ENCODE data around the gene PRSS2. TPM values are rescaled to one million over a fixed set of nuclear protein-coding genes. Genes with fewer than 3 reads are reported as not detected.
A peak's percentile ranks its signal among the peaks of the same experiment; 100 is the strongest.

Gene PRSS2
- total RNA-seq, 4 donors from 2014 or later = 29.7 to 243 (median 208) TPM

DNA sequence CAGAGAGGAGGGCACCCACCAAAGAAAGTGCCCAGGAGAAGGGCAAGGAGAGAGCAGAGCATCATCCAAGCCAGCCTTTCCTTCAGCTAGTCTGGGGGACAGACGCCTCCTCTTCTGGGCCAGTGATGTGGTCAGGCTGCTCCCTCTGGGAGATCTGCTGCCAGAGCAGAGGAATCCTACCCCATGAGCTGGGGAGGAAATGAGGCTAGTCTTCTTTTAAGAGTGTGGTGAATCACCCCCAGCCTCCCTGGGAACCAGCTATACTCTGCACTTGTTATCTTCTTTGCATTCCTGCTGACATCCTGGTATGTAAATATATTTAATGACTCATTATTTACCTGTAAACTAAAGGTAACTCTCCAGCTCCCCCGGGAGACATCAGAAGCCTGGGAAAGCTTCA, 42.5 kb downstream of the PRSS2 start:
- no peaks in the 10 kb centered on the region for H3K36me3 ChIP-seq
- no peak overlapping the region for H3K4me3 ChIP-seq
- peaks cover 0 to 20% (median 2%) of the 10 kb centered on the region in 4 donors for H3K4me1 ChIP-seq
- H3K9me3 ChIP-seq = no peaks in the 10 kb centered on the region
- H3K27me3 ChIP-seq = no peaks in the 10 kb centered on the region
- DNase-seq = no peak
- peak overlapping the region in 2 of 4 donors; percentile 28 to 96 for H3K27ac ChIP-seq
- TF ChIP-seq POLR2A (IDR thresholded peaks at IDR 0.05) = no peak
- TF ChIP-seq, protein P1, sequence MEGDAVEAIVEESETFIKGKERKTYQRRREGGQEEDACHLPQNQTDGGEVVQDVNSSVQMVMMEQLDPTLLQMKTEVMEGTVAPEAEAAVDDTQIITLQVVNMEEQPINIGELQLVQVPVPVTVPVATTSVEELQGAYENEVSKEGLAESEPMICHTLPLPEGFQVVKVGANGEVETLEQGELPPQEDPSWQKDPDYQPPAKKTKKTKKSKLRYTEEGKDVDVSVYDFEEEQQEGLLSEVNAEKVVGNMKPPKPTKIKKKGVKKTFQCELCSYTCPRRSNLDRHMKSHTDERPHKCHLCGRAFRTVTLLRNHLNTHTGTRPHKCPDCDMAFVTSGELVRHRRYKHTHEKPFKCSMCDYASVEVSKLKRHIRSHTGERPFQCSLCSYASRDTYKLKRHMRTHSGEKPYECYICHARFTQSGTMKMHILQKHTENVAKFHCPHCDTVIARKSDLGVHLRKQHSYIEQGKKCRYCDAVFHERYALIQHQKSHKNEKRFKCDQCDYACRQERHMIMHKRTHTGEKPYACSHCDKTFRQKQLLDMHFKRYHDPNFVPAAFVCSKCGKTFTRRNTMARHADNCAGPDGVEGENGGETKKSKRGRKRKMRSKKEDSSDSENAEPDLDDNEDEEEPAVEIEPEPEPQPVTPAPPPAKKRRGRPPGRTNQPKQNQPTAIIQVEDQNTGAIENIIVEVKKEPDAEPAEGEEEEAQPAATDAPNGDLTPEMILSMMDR (IDR thresholded peaks at IDR 0.05) = no peak

DNA sequence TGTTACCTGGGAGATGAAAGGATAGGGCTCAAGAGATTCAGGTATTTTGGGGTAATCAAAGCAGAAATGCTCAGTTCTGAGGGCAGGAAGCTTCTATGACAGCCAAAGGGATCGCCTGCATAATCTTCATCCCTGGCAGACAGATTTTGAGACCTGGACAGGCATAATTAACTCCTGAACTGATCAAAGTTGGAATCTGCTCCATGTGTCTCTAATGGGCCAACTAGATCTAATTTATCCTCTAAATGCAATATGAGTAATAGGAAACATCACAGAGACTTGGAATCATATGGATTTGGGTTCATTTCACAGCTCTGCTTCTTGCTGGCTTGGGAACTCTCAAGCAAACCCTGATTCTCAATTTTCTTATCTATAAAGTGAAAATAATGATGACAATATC, 42.9 kb downstream of the PRSS2 start:
- Histone ChIP-seq H3K27ac (no peak overlapping the region), H3K9me3 (no peaks in the 10 kb centered on the region), H3K27me3 (no peaks in the 10 kb centered on the region), H3K36me3 (no peaks in the 10 kb centered on the region), H3K4me3 (no peak overlapping the region), H3K4me1 (peaks cover 0 to 19% (median 2%) of the 10 kb centered on the region in 4 donors)
- no peak for DNase-seq
- TF ChIP-seq POLR2A (IDR thresholded peaks at IDR 0.05) = no peak
- TF ChIP-seq, protein P1 (IDR thresholded peaks at IDR 0.05) = no peak

- no peak for DNase-seq
- TF ChIP-seq, protein P1 (IDR thresholded peaks at IDR 0.05) = no peak
- TF ChIP-seq POLR2A (IDR thresholded peaks at IDR 0.05) = no peak
- Histone ChIP-seq H3K27me3 (no peaks in the 10 kb centered on the region), H3K4me1 (peaks cover 0 to 17% (median 2%) of the 10 kb centered on the region in 4 donors), H3K36me3 (no peaks in the 10 kb centered on the region), H3K9me3 (no peaks in the 10 kb centered on the region), H3K4me3 (no peak overlapping the region), H3K27ac (no peak overlapping the region)
These were observed 43.7 kb downstream of the PRSS2 start for GRCh38 chr7:142814451-142814850.

DNA sequence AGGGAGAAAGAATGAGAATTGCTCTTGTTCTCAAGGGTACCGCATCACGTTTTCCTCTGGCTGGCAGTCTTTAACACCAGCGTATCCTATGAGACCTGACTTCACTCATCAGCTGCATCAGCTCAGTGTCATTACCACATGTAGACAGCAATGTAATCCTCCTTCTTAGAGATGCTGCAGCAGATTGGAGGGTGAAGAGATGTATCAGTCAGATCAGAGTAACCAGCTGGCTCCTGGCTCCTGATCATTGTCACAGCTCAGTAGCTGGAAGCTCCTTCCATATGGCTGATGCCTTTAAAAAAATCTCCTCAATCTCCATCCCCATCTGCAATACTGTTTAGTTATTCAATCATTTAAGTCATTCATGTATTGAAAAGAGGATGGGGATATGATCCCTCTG, 44.4 kb downstream of the PRSS2 start:
- no peak overlapping the region for H3K27ac ChIP-seq
- TF ChIP-seq POLR2A (IDR thresholded peaks at IDR 0.05) = no peak
- TF ChIP-seq, protein P1 (IDR thresholded peaks at IDR 0.05) = no peak
- no peak overlapping the region for H3K4me3 ChIP-seq
- H3K4me1 ChIP-seq = peaks cover 0 to 10% (median 0%) of the 10 kb centered on the region in 4 donors
- no peaks in the 10 kb centered on the region for H3K36me3 ChIP-seq
- H3K9me3 ChIP-seq = no peaks in the 10 kb centered on the region
- DNase-seq = no peak
- no peaks in the 10 kb centered on the region for H3K27me3 ChIP-seq

GRCh38 chr7:142817506-142817905, 46.7 kb downstream of the PRSS2 start:
- Histone ChIP-seq H3K4me1 (no peaks in the 10 kb centered on the region), H3K9me3 (no peaks in the 10 kb centered on the region), H3K27ac (no peak overlapping the region), H3K4me3 (no peak overlapping the region), H3K36me3 (no peaks in the 10 kb centered on the region), H3K27me3 (no peaks in the 10 kb centered on the region)
- no peak for DNase-seq
- TF ChIP-seq, protein P1 (IDR thresholded peaks at IDR 0.05) = no peak
- TF ChIP-seq POLR2A (IDR thresholded peaks at IDR 0.05) = no peak

DNA sequence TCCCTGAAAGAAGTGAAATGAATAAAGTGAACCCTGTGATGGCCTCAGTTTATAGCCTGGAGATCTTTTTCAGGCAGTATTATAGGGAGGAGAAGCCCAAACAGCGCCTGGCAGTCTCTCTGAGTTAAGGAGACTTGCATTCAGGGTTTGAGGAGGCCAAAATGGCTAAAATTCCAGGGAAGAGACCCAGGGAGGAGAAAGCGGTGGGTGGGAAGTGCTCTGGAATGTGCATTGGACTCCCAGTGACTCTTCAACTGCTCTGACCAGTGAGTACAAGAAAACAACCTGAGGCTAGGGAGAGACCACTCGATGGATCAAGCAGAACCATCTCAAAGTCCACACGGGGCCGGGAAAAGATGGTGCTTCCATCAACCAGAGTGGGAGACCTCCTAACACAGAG, 48.8 kb downstream of the PRSS2 start:
- no peaks in the 10 kb centered on the region for H3K36me3 ChIP-seq
- no peak for TF ChIP-seq POLR2A (IDR thresholded peaks at IDR 0.05)
- TF ChIP-seq, protein P1 (IDR thresholded peaks at IDR 0.05) = no peak
- H3K9me3 ChIP-seq = no peaks in the 10 kb centered on the region
- H3K27ac ChIP-seq = no peak overlapping the region
- no peak for DNase-seq
- H3K4me3 ChIP-seq = no peak overlapping the region
- H3K4me1 ChIP-seq = no peaks in the 10 kb centered on the region
- no peaks in the 10 kb centered on the region for H3K27me3 ChIP-seq
